CD4-positive, alpha-beta T cell treated with Interleukin-4 for 1 hour (primary cell): Measurements from ENCODE around the gene TRPT1.

Source experiments
- DNase-seq, 2 donors: peaks; one replicate each; pipeline ENCODE4 v3.0.0-alpha.2; 2020 to 2022

Gene TRPT1

DNA sequence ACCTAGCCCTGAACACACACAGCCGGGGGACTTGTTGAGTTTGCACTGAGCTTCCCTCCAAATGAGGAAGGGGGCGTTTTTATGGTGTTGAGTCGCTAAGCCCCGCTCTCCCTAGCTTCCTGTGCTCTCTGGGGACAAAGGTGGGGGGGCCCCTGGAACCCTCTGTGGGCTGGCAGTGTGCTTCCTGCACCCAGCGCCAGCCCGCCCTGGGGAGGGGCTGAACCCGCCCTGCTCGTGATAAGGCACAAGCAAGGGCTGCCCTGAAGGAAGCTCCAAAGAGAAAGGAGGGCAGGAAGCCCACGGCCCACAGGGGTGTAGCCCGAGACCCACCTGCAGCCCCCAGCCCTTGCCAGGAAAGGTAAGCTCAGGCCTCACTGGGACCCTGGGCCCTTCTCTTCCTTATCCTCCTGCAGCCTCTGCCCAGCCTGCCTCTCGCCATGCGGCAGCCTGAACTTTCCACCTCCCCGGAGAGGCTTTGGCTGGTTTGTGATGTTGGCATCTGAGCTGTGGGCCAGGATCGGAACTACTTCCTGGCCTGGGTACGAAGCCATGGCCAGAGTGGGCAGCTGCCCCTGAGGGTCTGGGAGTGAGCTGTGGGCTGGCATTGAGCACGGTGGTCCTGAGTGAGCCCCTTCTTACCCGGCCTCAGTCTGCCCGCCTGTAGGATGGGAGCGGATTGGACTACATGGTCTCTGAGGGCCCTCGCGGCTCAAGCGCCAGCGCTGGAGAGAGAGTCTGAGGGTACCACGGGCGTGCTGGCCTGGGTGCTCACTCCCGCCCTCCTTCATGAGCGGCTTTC is 19.3 kb downstream of the TRPT1 start, which contains the start of gene FERMT3:
TSS of gene FERMT3 (plus strand) at position 265 of the 799 bp plus-strand sequence. CDS start 644 bp downstream, outside the sequence.
- peak; percentile 69 to 74 for DNase-seq

DNA sequence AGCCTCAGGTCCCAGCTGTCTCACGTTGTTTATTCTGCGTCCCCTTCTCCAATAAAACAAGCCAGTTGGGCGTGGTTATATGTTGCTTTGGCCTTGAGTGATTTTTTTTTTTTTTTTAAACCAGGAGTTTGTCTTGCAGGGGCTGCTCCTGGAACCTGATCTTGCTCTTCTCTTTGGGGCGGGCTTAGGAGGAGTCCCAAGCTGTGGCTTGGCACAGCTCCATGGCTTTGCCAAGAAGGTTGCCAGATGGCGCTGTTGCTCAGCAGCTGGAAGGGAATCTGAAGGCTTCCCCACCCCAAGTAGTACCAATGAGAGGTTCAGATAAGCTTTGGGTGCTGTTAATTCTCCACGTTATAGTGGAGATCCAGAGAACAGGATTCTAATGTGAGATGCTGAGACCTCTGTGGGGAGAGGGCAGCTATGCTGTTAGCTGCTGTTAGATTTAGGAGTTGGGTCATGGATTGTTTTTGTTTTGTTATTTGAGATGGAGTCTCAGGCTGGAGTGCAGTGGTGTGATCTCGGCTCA is 21.5 kb downstream of the TRPT1 start:
- DNase-seq = peak; percentile 89 to 90

DNA sequence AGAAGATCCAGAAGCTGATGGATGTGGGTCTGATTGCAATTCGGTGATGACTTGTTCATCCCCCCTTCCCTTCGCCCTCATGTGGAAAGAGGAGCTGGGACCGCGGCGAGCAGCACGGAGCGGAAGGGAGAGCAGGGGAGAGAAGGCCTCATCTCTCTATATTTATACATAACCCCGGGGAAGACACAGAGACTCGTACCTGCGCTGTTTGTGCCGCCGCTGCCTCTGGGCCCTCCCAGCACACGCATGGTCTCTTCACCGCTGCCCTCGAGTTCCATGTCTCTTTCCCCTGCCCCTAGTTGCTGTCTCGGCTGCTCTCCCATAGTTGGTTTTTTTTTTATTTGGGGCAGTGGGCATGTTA is 21.9 kb downstream of the TRPT1 start:
- no peak for DNase-seq

DNA sequence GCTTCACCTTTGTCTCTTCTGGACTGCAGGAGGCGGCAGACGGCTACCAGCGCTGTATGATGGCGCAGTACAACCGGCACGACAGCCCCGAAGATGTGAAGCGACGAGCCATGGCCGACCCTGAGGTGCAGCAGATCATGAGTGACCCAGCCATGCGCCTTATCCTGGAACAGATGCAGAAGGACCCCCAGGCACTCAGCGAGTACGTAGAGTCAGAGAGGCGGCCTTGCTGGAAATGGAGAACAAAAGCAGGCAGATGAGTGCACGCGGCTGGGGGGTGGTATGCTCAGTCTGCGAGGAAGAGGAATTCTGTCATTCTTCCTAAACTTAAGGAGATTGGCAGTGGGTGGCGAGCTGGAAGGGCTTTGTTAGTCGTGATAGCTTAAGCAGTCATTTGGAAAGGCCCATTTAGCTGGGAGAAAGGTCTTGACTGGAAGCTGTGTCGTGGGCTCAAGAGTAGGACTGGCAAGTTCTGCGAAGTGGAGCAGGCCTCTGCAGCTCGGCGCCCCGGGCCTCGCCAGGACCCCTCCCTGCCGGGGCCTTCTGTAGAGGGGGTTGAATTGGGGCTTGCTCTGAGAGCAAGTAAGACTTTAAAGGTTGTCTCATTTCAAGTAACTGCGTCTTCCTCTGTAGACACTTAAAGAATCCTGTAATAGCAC is 22.4 kb downstream of the TRPT1 start:
- DNase-seq = no peak

DNA sequence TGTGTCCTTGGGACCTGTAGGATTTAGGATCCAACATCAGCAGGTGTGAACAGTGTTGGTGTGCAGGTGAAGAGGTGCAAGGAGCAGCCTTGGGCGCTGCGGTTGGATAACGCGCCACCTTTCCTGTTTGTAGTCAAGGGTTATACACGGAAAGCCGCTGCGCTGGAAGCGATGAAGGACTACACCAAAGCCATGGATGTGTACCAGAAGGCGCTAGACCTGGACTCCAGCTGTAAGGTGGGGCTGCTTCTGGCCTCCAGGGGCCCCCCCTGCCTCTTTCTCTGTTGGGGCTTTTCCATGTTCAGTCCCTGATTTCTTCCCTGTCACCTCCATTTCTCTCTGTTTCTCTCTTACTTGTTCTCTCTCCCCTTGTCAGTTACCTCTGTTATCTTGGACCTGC is 23.0 kb downstream of the TRPT1 start:
- DNase-seq = no peak

DNA sequence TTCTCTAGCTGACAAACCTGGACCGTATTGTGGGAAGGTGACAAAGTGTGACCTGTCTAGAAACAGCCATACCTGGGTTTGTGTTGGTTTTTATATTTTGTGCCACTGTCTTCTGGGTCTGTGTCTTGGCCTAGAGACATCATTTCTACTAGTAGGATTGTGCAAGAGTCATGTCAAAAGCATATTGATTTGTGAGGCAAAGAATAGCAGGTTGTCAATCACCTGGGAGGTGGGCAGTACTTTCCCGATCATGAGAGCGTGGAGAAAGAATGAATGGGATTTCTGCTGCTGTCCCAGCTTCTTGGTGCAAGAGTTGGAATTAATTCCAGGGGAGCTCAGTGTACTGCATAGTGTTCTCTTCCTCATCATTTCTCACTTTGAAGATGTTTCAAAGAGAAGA is 24.4 kb downstream of the TRPT1 start:
- DNase-seq = no peak

DNA sequence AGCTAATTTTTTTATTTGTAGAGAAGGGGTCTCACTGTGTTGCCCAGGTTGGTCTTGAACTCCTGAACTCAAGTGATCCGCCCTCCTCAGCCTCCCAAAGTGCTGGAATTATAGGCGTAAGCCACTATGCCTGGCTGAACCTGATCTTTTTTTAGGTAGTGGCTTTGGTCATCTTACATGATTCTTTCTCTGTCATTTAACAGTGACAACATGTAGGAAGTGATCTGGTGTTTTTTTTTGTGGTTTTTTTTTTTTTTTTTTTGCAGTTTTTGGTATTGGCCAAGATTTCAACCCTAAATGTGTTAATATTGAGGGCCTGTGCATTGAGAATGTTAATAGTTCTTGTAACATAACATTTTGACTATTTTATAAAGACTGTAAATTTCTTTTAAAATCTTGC is 27.5 kb downstream of the TRPT1 start:
- no peak for DNase-seq

DNA sequence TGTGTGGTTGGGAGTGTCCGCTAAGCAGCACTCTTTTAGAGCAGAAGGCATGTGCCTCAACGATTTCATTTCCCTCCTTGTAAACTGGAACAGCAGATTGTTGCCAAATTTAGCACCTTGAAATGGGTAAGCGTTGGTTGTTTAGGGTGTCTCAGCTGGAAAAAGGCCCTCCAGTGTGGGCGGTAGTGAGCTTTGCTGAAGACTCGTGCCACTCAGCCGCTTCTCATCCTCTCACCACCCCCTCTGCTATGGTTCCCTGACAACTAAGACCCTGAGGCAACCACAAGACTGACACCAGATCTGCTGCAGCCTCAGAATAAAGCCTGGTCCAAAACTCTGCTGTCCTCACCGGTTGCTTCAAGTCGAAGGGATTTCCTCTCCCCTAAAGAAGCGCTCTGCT is 29.4 kb downstream of the TRPT1 start:
- no peak for DNase-seq

DNA sequence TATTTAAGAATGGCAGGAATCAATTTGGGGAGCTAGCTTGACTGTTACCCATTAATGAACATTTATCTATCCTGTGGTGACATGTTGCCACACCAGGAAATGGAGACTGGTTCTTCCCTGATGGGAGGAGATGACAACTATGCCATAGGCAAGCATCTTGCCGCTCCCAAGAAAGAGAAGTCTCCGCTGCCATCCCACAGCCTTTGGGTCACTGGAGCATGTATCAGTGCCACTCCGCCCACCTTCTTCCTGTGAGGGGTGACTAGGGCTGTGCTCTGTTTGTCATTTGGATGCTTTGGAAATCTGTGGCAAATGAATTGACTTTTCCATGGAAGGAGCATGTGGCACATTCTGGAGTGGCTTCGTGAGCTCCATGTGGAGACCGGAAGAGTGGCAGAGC is 33.6 kb downstream of the TRPT1 start:
- no peak for DNase-seq

DNA sequence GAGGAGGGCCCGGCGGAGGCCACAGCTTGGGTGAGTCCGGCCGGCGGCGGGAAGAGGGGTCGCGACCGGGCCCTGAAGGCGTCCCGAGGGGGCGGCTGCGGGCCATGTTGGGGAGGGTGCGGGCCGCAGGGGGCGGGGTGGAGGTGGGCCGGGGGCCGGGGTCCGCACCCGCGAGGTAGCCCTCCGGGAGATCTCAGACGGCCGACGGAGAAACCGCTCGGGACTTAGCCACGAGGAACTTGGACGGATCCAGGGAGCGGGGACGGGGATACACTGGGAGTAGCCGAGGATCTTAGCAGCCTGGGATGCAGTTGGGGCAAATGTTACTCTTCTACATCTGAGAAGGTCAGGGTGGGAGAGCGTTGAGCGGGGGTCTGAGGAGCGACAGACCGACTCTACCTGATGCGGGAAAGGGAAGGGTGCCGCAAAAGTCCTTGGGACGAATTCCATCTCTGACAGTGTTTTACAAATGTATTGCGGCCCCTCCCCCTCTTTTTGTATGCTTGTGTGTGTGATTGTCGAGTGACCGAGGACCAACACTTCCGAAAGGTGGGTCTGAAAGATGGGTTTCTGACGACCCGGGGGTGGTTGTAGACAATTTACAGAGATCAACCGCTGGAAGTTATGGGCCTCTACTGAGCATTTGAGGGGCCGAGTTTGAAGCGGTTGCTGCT is 39.4 kb downstream of the TRPT1 start:
- peak; percentile 43 to 59 for DNase-seq

DNA sequence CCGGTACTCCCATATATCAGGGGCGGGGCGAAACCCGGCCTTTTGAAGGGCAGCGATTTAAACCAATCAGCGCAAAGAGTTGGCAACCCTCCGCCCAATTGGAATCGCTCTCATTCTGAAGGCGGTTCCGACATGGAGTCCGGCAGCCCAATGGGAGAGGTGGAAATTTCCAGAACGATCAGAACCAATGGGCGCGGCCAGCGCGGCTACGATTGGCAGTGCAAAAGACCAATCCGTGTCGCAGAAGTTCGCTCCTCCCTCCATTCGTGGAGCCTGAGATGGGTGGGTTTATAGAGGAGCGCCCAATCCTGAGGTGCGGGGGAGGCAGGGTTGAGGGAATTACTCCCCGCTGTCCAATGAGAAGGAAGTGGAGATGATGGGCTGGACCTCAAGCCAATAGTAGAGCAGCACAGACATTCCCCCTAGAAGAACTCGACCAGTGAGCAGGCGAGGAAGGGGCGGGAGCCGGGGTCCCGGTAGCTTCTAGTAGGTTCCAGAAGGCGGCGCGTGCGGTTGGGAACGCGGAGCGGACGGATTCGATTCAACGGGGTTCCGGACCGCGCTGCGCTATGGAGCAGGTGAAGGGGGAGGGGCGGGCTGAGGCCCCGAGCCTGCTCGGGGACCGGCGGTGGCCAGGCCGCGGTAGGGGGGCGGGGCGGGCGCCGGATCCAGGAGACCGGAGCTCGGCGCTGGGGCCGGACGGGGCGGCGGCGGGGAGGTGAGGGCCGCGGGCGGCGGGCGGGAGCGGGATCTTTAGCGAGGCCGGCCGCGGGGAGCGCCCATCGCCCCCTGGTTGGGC is 40.1 kb downstream of the TRPT1 start, which contains the start of gene STIP1:
TSS of gene STIP1 (plus strand) at position 479 of the 799 bp plus-strand sequence. CDS start at position 570, 91 bp downstream.
- peak; percentile 100 for DNase-seq

DNA sequence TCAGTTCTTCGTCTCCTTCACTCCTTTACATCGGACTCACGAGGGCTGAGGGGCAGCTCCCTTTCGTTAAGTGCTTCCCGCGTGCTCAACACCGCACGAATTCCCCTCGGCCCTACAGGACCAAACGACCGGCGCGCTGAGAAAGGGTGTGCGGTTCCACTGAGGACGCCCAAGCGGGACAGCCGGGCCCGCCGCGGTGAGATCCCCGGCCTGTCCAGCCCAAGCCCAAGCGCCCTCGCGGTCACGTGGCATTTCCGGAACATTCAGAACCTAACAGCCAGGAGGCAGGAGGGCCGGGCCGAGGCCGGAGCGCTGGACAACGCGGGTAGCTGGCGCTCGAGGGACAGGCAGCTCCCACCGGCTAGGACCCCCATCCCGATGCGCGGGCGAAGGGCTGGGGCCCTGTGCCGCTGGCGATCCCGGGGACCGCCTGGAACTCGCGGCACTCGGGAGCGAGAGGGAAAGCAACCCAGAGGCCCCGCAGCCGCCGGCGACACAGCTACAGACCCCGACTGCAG is 40.8 kb downstream of the TRPT1 start:
- DNase-seq = no peak

DNA sequence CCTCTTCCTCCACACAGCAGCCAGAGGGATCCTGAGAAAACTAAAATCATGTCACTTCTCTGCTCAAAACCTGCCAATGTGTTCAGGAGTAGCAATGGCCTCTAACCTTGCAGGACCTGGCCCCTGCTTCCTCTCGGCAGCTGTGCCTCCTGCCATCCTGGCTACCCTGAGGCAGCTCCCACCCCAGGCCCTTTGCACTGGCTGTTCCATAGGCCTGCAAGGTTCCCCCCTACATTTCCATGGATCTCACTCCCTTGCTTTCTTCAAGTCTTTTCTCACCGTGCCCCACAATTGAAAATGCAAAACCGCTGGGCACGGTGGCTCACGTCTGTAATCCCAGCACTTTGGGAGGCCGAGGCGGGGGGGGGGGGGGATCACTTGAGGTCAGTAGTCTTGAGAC is 42.1 kb downstream of the TRPT1 start:
- DNase-seq = no peak

DNA sequence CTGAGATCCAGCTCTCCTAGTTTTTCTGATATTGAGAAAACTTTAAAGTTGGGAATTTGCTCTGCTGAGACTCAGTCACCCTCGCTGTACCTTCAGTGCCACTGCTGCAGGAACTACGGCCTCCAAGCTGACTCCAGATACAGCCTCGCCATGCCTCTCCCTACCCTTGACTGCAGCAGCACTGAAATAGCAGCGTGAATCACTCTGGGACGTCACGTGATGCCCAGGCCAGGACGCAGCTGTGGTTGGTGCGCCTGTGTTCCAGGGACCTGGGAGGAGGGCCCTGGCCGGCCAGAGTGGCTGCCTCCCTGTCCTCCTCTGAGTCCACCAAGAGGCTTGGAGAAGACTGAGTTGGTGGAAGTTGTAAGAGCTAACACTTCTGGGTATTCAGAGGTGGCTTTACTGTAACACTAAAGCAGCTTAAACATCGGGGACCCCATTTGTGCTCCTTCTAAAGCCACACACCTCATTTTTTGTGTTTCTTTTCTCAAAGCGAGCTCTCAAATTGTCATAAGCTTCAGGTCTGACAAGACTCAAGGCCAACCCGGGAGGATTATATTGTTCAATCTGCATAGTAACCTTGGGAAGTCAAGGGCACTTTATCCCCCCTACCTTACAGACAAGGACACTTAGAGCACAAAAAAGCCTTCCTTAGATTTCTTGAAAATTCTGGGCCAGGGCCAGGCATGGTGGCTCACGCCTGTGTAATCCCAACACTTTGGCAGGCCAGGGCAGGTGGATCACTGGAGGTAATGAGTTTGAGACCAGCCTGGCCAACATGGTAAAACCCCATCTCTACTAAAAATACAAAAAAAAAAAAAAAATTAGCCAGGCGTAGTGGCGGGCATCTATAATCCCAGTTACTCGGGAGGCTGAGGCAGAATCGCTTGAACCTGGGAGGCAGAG is 44.2 kb downstream of the TRPT1 start:
- peak; percentile 20 to 68 for DNase-seq

DNA sequence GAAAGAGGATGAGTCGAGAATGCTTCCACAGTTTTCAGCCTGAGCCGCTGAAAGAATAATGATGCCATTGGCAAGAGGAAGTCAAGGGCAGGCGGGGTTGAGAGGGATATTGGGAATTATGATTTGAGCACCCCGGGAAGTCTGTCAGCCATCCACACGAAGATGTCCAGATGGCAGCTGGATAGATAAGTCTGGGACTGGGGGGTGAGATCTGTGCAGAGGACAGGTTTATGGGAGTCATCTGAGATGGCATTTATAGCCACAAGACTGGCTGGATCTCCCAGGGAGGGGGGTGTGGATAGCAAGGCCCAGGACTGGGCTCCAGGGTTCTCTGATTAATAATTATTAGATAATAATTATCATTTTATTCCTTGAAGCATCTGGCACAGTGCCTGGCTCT is 45.1 kb downstream of the TRPT1 start:
- DNase-seq = no peak

DNA sequence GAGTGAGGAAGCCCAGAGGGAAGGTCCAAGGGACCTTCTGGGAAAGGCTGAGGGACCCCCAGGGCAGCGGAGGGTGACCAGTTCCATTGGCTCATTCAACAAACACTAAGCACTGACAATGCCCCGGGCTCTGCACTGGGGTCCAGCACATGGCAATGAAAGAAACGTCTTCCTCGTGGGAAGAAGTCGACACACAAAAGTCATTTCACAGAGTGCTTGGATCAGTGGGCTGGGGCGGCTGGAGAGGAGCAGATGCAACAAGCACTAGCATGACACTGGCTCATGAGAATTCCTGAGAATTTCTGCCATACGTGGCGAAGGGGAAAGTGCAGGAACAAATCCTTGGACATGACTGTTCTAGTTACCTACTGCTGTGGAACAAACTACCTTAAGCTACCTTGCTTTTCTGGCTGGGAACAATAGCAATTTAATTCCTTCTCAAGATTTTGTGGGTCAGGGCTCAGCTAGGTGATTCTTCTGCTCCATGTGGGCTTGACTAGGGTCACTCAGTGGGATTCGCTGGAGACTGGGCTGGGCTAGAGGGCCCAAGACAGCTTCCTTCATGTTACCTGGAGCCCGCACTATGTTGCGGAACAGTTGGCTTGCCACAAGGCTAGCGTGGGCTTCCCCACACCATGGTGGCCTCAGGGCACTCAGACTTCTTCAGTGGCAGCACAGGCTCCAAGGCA is 46.9 kb downstream of the TRPT1 start:
- no peak for DNase-seq

DNA sequence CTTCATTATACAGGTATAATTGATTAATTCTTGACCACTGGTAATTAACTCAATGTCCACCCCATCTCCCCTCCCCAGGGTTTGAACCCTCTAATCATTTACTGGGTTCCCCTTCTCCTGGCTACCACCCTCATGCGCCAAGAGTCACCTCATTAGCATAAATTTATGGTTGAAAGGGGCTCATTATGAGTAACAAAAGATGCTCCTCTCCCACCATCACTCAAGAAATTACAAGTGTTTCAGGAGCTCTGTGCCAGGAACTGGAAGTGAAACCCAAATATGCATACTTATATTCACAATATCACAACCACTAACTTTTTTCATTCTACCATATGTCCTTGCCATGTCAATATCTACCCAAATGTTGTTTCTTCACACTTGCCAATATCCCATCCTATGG is 47.8 kb downstream of the TRPT1 start:
- no peak for DNase-seq

DNA sequence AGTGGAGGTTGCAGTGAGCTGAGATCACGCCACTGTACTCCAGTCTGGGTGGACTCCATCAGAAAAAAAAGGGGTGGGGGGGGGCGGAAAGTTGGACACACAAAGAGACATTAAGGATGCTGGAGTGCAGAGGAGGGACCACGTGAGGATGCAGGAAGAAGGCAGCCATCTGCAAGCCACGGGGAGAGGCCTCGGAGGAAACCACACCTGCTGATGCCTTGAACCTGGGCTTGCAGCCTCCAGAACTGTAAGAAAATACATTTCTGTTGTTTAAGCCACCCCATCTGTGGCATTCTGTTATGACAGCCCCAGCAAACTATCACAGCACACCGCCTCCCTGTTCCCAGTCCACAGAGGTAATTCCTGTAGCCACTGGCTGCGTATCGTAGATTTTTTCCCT is 49.2 kb downstream of the TRPT1 start:
- DNase-seq = no peak
